Activated naive CD8-positive, alpha-beta T cell treated with anti-CD3 and anti-CD28 coated beads, Interleukin-2, amount 50 U/mL, for 16 hours (primary cell): ENCODE data around the gene WWOX.

ENCODE experiments used
- DNase-seq: peaks from one replicate; pipeline ENCODE4 v3.0.0-alpha.2; 2020; ENCODE audit warnings: low read depth, low spot score

Gene WWOX

GRCh38 chr16:78105517-78105916, 6.1 kb downstream of the WWOX start:
- DNase-seq: no peak

DNA sequence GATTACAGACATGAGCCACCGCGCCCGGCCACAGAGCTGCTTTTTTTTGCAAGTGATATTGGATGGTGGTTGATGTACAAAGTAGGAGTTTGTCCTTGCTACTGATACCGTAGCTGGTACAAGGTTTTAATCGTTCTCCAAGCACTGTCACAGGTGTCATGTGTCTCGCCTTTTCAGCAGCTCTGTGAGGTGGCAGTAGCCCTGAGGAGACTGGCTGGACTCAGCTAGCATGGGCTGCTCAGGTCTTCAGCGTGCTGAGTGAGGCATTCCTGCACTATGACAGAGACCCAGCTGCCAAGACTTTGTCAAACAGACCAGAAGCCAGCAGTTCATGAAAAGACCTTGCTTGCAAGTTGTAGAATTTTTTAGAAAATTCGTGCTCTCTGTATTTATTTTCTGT, 7.2 kb downstream of the WWOX start:
- DNase-seq: no peak

DNA sequence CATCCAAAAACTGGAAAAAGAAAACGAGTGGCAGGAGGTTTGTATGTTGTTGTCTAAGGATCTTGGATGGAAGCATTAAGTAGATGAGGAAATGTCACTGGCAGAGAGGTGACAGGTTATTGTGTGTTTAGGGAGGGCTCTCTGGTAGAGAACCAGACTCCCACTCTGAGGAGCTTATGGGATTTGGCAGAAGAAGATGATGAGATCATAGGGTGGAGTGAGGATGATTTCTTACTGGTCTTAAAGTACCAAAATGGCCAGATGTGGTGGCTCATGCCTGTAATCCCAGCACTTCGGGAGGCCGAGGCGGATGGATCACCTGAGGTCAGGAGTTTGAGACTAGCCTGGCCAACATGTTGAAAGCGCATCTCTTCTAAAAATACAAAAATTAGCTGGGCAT, 9.0 kb downstream of the WWOX start:
- DNase-seq: no peak

- no peak for DNase-seq
These were observed 13.8 kb downstream of the WWOX start for GRCh38 chr16:78113258-78113657.

- DNase-seq: no peak
These were observed 16.2 kb downstream of the WWOX start for GRCh38 chr16:78115659-78116058.

DNA sequence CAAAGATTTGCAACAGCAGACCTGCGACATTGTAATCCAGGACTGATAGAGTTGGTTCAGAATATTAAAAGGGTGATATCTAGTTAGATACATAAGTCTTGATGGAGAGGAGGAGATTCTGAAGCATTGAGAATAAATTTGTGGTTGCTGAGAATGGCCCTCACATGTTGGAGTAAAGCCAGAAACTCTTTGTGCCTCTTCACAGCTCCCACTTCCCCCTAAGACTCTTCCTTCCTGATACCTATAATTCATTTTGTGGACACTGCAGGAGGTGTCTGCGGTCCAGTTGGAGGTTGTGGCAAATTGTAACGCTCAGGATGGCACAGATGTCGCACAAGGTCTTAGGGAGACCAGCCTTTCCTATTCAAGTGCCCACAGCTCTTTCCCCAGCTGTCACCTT, 17.5 kb downstream of the WWOX start:
- no peak for DNase-seq

GRCh38 chr16:78117391-78117790, 17.9 kb downstream of the WWOX start:
- DNase-seq: no peak

GRCh38 chr16:78118469-78119025, 19.1 kb downstream of the WWOX start:
- DNase-seq: no peak

DNA sequence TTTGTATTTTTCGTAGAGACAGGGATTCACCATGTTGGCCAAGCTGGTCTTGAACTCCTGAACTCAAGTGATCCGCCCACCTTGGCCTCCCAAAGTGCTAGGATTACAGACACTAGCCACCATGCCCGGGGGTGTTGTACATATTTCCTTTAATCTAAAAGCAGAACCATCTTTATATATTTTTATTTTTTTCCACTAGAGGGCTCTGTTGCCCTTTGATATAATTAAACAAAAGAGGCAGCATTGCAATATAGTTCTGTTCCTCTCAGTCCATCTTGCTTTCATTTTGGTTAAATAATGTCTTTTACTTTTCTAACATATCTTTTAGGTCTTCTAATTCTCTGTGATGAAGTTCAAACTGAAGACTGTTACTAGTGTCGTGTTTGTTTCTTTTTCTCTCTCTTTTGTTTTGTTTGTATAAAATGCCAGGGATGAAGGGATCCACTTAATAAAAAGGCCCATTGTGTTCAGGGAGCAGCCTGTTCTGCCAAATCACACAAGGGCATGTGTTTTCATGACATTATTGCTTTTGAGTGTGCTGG, 23.4 kb downstream of the WWOX start:
- no peak for DNase-seq

DNA sequence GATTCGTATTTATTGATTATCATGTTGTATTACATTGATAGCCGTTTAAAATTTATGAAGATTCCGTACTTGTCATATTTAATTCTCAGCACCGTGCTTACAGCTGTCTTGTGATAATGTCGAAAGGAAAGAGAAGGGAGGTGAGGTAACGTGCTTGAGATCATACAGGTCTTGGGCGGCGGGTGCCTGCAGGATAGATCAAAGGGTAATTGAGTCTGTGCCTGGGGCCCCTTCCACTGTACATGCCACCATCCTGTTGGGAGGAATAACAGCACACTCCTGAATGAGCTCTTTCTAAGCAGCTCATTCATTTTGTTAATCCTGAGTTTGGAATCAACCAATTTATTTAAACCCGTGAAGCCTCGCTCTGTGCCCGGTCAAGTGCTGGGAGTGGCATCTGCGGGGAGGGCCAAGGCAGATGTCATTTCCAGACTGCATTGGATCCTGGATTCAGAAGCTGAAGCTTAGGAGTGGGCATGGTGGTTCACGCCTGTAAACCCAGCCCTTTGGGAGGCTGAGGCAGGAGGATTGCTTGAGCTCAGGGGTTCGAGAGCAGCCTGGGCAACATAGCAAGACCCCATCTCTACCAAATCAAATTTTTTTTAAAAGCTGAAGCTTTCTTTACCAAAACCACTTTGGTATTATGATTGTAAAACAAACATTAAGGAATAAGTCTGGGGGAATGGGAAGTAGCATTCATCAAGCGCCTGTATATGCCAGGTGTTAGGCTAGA, 25.8 kb downstream of the WWOX start:
- no peak for DNase-seq

DNA sequence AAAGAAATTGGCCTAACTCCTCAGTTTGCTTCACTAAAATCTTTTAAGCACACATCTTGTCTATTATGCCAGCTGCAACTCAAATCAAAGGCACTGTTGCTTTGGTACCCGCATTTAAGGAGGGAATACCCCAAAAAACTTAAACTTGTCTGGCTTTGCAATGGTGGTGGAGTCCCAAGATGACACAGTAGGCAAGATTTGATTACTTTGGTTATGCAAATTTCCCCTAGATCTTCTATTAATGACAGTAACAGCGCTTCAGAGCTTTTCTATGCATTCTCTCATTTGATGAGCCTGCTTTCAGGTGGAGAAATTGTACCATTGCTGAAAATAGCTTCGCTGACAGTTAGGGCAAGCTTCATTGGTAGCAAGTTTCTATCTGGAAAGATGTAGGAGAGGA, 27.2 kb downstream of the WWOX start:
- DNase-seq: no peak

- DNase-seq: no peak
These were observed 27.7 kb downstream of the WWOX start for GRCh38 chr16:78127130-78127529.

GRCh38 chr16:78128913-78129312, 29.5 kb downstream of the WWOX start:
- no peak for DNase-seq

DNA sequence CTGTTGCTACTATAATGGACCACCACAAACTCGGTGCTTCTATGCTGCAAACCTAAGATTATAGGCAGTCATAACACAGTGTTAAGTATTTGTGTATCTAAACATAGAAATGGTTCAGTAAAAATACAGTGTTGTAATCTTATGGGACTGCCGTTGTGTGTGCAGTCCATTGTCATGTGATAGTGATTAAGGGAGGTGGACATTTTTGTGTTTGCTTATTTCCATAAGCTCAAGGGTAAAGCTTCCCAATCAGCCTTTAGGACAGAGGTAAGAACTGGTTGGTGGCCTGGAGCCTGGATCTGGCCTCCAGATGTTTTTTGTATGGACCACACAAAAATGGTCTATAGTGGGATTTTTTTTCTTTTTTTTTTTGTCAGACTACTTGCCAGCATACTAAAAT, 29.9 kb downstream of the WWOX start:
- no peak for DNase-seq

DNA sequence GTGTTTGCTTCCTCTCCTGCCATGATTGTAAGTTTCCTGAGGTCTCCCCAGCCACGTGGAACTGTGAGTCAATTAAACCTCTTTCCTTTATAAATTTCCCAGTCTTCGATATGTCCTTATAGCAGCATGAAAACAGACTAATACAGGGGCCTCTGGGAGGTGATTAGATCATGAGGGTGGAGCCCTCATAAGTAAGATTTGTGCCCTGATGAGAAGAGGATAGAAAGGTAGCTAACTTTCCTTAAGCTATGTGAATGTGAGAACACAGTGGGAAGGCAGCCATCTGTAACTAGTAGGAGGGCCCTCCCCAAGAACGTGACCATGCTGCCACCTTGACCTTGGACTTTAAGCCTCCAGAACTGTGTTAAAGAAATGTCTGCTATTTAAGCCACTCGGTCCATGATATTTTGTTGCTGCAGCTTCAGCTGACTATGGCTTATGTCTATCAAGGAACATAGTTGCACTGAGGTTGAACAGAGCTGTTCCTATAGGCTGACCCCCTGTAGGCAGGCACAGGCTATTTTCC, 30.7 kb downstream of the WWOX start:
- DNase-seq: no peak

DNA sequence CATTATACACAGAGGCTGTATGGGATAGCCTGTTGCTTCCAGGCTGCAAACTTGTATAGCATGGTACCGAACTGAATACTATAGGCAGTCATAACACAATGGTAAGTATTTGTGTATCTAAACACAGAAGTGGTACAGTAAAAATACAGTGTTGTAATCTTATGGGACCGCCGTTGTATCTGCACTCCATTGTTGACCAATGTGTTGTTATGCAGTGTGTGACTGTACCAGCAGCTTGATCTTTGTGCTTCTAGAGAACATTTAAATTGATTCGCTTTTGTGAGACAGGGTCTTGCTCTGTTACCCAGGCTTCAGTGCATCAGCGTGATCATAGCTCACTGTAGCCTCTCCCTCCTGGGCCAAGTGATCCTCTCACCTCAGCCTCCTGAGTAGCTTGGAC, 31.5 kb downstream of the WWOX start:
- DNase-seq: no peak

- no peak for DNase-seq
These were observed 34.5 kb downstream of the WWOX start for GRCh38 chr16:78133919-78134318.

DNA sequence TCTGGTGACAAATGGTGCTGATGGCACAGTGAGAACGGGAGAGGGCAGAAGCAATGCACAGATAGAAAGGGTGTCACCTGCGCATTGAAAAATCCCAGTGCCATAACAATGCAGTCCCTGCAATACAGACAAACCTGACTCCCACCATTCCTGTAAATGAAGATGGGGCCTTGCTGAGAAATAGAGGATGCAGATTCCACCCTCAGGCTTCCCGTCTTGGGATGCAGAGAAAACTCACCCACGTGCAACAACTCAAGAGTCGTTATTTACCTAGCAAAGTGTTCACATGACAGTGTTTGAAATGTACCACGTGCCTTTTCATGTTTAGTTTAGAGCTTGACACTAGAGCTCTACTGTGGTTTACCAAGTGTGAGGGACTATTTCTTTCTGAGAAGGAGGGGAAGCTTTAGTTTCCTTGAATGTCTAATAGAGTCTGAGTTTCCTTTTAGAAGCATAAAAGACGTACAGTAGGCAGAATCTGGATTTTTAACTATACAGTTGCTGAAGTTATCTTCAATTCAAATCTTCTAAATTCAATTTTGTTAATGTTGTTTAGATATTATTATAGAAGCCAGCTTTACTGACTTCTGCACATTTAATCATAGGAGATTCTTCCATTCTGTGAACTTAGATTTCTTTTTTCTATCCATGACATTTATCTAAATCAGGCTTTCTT, 35.6 kb downstream of the WWOX start:
- DNase-seq: no peak

- no peak for DNase-seq
These were observed 37.7 kb downstream of the WWOX start for GRCh38 chr16:78137179-78137578.

GRCh38 chr16:78137782-78138616, 38.5 kb downstream of the WWOX start:
- DNase-seq: no peak

GRCh38 chr16:78140818-78141466, 41.5 kb downstream of the WWOX start:
- DNase-seq: no peak
